ENCODE data around the gene SMIM10. TPM values are rescaled to one million over a fixed set of nuclear protein-coding genes. Genes with fewer than 3 reads are reported as not detected.
"Not testable (repeated sequence)": the region's sequence is repeated elsewhere in the genome, so short reads cannot be mapped to it uniquely, and the experiment has no call there.

The SMIM10 gene
- total and polyA plus RNA-seq, 4 donors: 4.0 to 6.6 (median 5.7) TPM

DNA sequence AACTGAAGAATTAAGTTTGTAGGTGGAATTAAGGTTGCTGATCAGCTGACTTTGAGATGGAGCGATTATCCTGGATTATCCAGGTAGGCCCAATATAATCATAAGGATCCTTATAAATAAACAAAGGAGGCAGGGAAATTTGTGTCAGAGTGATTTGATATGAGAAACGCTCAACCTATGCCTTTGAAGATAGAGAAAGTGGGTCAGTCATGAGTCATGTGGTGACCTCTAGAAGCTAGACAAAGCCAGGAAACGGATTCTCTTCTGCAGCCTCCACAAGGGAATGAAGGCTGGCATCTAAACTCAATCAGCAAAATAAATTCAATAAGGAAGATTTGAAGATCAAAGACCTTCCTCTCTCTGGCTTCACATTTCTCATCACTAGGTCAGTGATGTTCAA lies 41.5 kb upstream of the SMIM10 start:
- no peaks in the 10 kb centered on the region for H3K27me3 ChIP-seq (ENCODE audit: control insufficient read depth in 3 of 3, insufficient read depth in 3 of 3, low read length in 2 of 3)
- H3K9me3 ChIP-seq (ENCODE audit: control insufficient read depth in 4 of 4, insufficient read depth in 3 of 4, low read length in 3 of 4): peaks cover 0 to 3% (median 0%) of the 10 kb centered on the region in 4 donors
- TF ChIP-seq, protein P1, sequence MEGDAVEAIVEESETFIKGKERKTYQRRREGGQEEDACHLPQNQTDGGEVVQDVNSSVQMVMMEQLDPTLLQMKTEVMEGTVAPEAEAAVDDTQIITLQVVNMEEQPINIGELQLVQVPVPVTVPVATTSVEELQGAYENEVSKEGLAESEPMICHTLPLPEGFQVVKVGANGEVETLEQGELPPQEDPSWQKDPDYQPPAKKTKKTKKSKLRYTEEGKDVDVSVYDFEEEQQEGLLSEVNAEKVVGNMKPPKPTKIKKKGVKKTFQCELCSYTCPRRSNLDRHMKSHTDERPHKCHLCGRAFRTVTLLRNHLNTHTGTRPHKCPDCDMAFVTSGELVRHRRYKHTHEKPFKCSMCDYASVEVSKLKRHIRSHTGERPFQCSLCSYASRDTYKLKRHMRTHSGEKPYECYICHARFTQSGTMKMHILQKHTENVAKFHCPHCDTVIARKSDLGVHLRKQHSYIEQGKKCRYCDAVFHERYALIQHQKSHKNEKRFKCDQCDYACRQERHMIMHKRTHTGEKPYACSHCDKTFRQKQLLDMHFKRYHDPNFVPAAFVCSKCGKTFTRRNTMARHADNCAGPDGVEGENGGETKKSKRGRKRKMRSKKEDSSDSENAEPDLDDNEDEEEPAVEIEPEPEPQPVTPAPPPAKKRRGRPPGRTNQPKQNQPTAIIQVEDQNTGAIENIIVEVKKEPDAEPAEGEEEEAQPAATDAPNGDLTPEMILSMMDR (IDR thresholded peaks at IDR 0.05; ENCODE audit: control extremely low read depth, extremely low read depth): no peak
- ATAC-seq (ENCODE audit: insufficient read depth, low FRiP score) (no peak), DNase-seq (no peak)
- H3K4me1 ChIP-seq (ENCODE audit: control insufficient read depth in 5 of 5, insufficient read depth in 5 of 5, low read length in 5 of 5): no peaks in the 10 kb centered on the region
- no peaks in the 10 kb centered on the region for H3K36me3 ChIP-seq (ENCODE audit: control insufficient read depth in 4 of 4, insufficient read depth in 4 of 4, low read length in 4 of 4)
- 67 to 79% methylated on average over 3 of the region's 3 CpGs for WGBS, 2 donors
- no peak overlapping the region for H3K4me3 ChIP-seq
- no peak overlapping the region for H3K9ac ChIP-seq (ENCODE audit: insufficient read depth in 1 of 2, low read length in 2 of 2)
- no peak overlapping the region for H3K27ac ChIP-seq (ENCODE audit: low read depth in 1 of 2, low read length in 1 of 2)

- Histone ChIP-seq H3K9ac (ENCODE audit: insufficient read depth in 1 of 2, low read length in 2 of 2) (no peak overlapping the region), H3K27me3 (ENCODE audit: control insufficient read depth in 3 of 3, insufficient read depth in 3 of 3, low read length in 2 of 3) (peaks cover 0 to 2% (median 0%) of the 10 kb centered on the region in 3 donors), H3K4me1 (ENCODE audit: control insufficient read depth in 5 of 5, insufficient read depth in 5 of 5, low read length in 5 of 5) (no peaks in the 10 kb centered on the region), H3K36me3 (ENCODE audit: control insufficient read depth in 4 of 4, insufficient read depth in 4 of 4, low read length in 4 of 4) (no peaks in the 10 kb centered on the region), H3K9me3 (ENCODE audit: control insufficient read depth in 4 of 4, insufficient read depth in 3 of 4, low read length in 3 of 4) (peaks cover 0 to 1% (median 0%) of the 10 kb centered on the region in 4 donors), H3K27ac (ENCODE audit: low read depth in 1 of 2, low read length in 1 of 2) (no peak overlapping the region), H3K4me3 (no peak overlapping the region)
- TF ChIP-seq, protein P1 (IDR thresholded peaks at IDR 0.05; ENCODE audit: control extremely low read depth, extremely low read depth): no peak
- ATAC-seq (ENCODE audit: insufficient read depth, low FRiP score) (no peak), DNase-seq (no peak)
- 92 to 100% methylated on average over 1 of the region's 1 CpG for WGBS, 2 donors
These were observed 33.0 kb upstream of the SMIM10 start for GRCh38 chrX:134957836-134958235.

- H3K4me3 ChIP-seq; H3K9me3 ChIP-seq (ENCODE audit: control insufficient read depth in 4 of 4, insufficient read depth in 3 of 4, low read length in 3 of 4); ATAC-seq (ENCODE audit: insufficient read depth, low FRiP score); H3K4me1 ChIP-seq (ENCODE audit: control insufficient read depth in 5 of 5, insufficient read depth in 5 of 5, low read length in 5 of 5); H3K27me3 ChIP-seq (ENCODE audit: control insufficient read depth in 3 of 3, insufficient read depth in 3 of 3, low read length in 2 of 3); H3K9ac ChIP-seq (ENCODE audit: insufficient read depth in 1 of 2, low read length in 2 of 2); H3K36me3 ChIP-seq (ENCODE audit: control insufficient read depth in 4 of 4, insufficient read depth in 4 of 4, low read length in 4 of 4); DNase-seq; H3K27ac ChIP-seq (ENCODE audit: low read depth in 1 of 2, low read length in 1 of 2): not testable (repeated sequence)
- WGBS, 2 donors: 67 to 86% methylated on average over 5 to 15 of the region's 26 CpGs
These were observed 30.4 kb upstream of the SMIM10 start for GRCh38 chrX:134960366-134960765.

DNA sequence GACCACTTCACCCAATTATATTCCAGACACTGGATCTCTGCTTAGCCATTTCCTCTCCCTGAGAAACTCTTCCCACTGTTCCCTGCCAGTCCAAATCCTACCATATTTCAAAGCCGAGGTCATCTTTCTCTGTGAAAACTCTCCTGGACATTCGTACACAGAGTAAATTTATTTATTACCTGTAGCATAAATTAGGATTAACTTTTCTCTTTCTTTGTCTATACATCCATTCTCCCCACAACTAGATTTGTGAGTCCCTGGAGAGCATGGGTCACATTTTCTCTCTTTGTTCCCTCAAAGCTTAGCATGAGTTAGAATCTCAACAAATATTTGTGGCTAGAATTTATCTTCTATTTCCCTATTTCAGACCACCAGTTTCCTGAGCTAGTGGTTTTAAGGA lies 27.8 kb upstream of the SMIM10 start:
- Histone ChIP-seq H3K4me1 (ENCODE audit: control insufficient read depth in 5 of 5, insufficient read depth in 5 of 5, low read length in 5 of 5) (no peaks in the 10 kb centered on the region), H3K27me3 (ENCODE audit: control insufficient read depth in 3 of 3, insufficient read depth in 3 of 3, low read length in 2 of 3) (peaks cover 0 to 2% (median 2%) of the 10 kb centered on the region in 3 donors), H3K4me3 (no peak overlapping the region), H3K9me3 (ENCODE audit: control insufficient read depth in 4 of 4, insufficient read depth in 3 of 4, low read length in 3 of 4) (no peaks in the 10 kb centered on the region), H3K9ac (ENCODE audit: insufficient read depth in 1 of 2, low read length in 2 of 2) (no peak overlapping the region), H3K27ac (ENCODE audit: low read depth in 1 of 2, low read length in 1 of 2) (no peak overlapping the region), H3K36me3 (ENCODE audit: control insufficient read depth in 4 of 4, insufficient read depth in 4 of 4, low read length in 4 of 4) (no peaks in the 10 kb centered on the region)
- no peak for DNase-seq
- WGBS, 2 donors: 44 to 60% methylated on average over 2 of the region's 2 CpGs
- TF ChIP-seq, protein P1 (IDR thresholded peaks at IDR 0.05; ENCODE audit: control extremely low read depth, extremely low read depth): no peak
- ATAC-seq (ENCODE audit: insufficient read depth, low FRiP score): no peak

Measured in lung (tissue), 12 donors.